Inflammatory macrophage (primary cell): ENCODE results near the gene MYH11.
"Not testable (repeated sequence)": the region's sequence is repeated elsewhere in the genome, so short reads cannot be mapped to it uniquely, and the experiment has no call there.

Source experiments
- DNase-seq, 2 donors: peaks; one replicate each; pipeline ENCODE4 v3.0.0-alpha.2; 2020 to 2022

MYH11 gene

GRCh38 chr16:15660203-15660601 is 196.6 kb downstream of the MYH11 start:
- no peak for DNase-seq

- DNase-seq, result no peak
Measured at GRCh38 chr16:15658556-15658955, 198.3 kb downstream of the MYH11 start.

GRCh38 chr16:15658149-15658548 is 198.7 kb downstream of the MYH11 start:
- DNase-seq, result no peak

GRCh38 chr16:15655561-15655960 is 201.3 kb downstream of the MYH11 start:
- DNase-seq, result not testable (repeated sequence)

- DNase-seq, result no peak
Measured at GRCh38 chr16:15654591-15654990, 202.2 kb downstream of the MYH11 start.

- DNase-seq, result no peak
Measured at GRCh38 chr16:15653227-15653626, 203.6 kb downstream of the MYH11 start.
